K562 (cell line): ENCODE results near the gene BEST2. TPM values are rescaled to one million over a fixed set of nuclear protein-coding genes. Genes with fewer than 3 reads are reported as not detected.

ENCODE experiments used
- BHLHE40 ChIP-seq: IDR thresholded peaks from 2 replicates; pipeline ENCODE4 v1.6.1; 2011; ENCODE audit warnings: low read length, improper control_type of control experiment
- ESRRA ChIP-seq: fragments of 450-650 bp; IDR thresholded peaks from 2 replicates; pipeline ENCODE4 v1.6.1; 2014; ENCODE audit warnings: low read depth, mild to moderate bottlenecking, moderate library complexity, borderline replicate concordance
- RBM14 ChIP-seq: fragments of 200-400 bp; formaldehyde crosslinking; IDR thresholded peaks from 2 replicates; pipeline ENCODE4 v1.6.1; 2018; ENCODE audit warnings: low read depth, mild to moderate bottlenecking, low read length, moderate library complexity, borderline replicate concordance; ENCODE audit not compliant: insufficient read depth
- SAP30 ChIP-seq: fragments of 200-600 bp; sonication (generic); IDR thresholded peaks from 2 replicates; pipeline ENCODE4 v1.6.1; 2012; ENCODE audit warnings: borderline replicate concordance, low read depth, mild to moderate bottlenecking, moderate library complexity, low read length, control low read depth, inconsistent platforms; ENCODE audit not compliant: insufficient read depth, poor library complexity, severe bottlenecking
- ZNF133 ChIP-seq: fragments of 250-450 bp; sonication (Bioruptor Pico); IDR thresholded peaks from 2 replicates; pipeline ENCODE4 v1.4.0; 2020; ENCODE audit warnings: mild to moderate bottlenecking
- ZNF175 ChIP-seq: fragments of 200-800 bp; sonication (Bioruptor generic); IDR thresholded peaks from 2 replicates; pipeline ENCODE4 v1.6.1; 2016; ENCODE audit warnings: low read depth, mild to moderate bottlenecking, missing genetic modification characterization, missing compliant biosample characterization
- ZNF311 ChIP-seq: fragments of 250-450 bp; sonication (Bioruptor Pico); IDR thresholded peaks from 2 replicates; pipeline ENCODE4 v1.4.0; 2020; ENCODE audit warnings: mild to moderate bottlenecking, moderate library complexity
- polyA plus RNA-seq, 8 experiments: library from polyadenylated mRNA; depleted of rRNA in 4 of 8; stranded (reverse) in 5 of 8; unstranded in 3 of 8; fragments of >200 nt; fragmentation: Nextera tagmentation in 2 of 8; fragmentation: Illumina TruSeq in 1 of 8; extraction: Ambion mirVana in 2 of 8; extraction: Trizol in 1 of 8; gene quantifications; 2 replicates each; pipeline versions ENCODE4 v1.2.1 to v1.2.3, GENCODE V29; 2011 to 2014; ENCODE audit warnings: inconsistent platforms in 1 of 8, missing spikeins in 1 of 8
- total RNA-seq, 7 experiments: library from RNA; depleted of rRNA in 6 of 7; stranded (reverse); fragments of >200 nt in 6 of 7; fragmentation: Illumina TruSeq in 2 of 7; extraction: Trizol in 2 of 7; gene quantifications; 2 replicates each; pipeline versions ENCODE4 v1.2.1 to v1.2.3, GENCODE V29; 2011 to 2021; ENCODE audit warnings: low replicate concordance in 1 of 7
- TF ChIP-seq, protein P1 (sequence below): sonication (generic); formaldehyde crosslinking; IDR thresholded peaks from 2 replicates; pipeline ENCODE4 v1.8.0; 2023; ENCODE audit warnings: missing genetic modification reagents, mild to moderate bottlenecking, borderline replicate concordance
- TF ChIP-seq, protein P2 (sequence below): fragments of 450-650 bp; formaldehyde crosslinking; IDR thresholded peaks from 2 replicates; pipeline ENCODE4 v1.4.0; 2020; ENCODE audit warnings: mild to moderate bottlenecking, moderate library complexity
- TF ChIP-seq, protein P3 (sequence below): fragments of 450-650 bp; IDR thresholded peaks from 2 replicates; pipeline ENCODE4 v1.6.1; 2016
- TF ChIP-seq, protein P4 (sequence below): fragments of 450-650 bp; IDR thresholded peaks from 2 replicates; pipeline ENCODE4 v1.6.1; 2017; ENCODE audit warnings: antibody characterized with exemption, mild to moderate bottlenecking
- TF ChIP-seq, protein P5 (sequence below): fragments of 250-450 bp; sonication (Bioruptor Pico); IDR thresholded peaks from 2 replicates; pipeline ENCODE4 v1.8.0; 2021; ENCODE audit warnings: borderline replicate concordance, mild to moderate bottlenecking, moderate library complexity; ENCODE audit not compliant: poor library complexity, severe bottlenecking

Gene BEST2
- total and polyA plus RNA-seq, 9 of the 15 experiments (the other 6 are each of a cell fraction or from before 2014, with no cell fraction given), result not detected

DNA sequence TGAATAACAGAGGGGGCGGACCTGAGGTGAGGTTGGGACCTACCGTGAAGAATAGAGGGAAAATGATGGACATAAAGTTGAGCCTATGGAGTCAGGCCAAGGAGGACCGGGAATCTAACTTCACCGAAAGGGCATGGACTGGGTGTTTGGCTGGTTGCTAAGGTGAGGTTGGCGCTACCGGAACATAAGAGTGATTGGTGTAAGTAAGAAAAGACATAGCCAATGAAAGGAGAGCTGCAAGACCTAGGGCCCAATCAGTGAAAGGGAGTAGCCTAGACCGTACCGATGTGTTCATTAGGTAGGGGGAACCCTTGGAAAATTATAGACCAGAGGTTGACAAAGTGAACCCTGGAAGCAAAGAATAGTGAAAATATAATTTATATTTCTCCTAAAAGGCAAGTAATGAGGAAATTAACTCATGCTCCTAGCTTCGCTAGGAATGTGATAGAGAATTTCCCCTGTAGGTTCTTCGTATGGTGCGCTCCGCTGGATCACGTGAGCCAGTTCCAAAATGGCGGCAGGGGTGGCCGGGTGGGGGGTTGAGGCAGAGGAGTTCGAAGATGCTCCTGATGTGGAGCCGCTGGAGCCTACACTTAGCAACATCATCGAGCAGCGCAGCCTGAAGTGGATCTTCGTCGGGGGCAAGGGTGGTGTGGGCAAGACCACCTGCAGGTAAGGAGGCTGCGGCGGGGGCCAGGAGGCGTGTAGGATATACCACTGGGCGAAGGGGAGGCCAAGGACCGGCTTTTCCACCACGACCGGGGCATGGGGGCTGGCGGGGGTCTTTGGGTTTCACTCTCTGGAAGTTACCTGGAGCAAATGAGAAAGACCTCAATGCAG, 14.4 kb upstream of the BEST2 start, which contains the start of gene GET3 (continued):
- TF ChIP-seq, protein P1, sequence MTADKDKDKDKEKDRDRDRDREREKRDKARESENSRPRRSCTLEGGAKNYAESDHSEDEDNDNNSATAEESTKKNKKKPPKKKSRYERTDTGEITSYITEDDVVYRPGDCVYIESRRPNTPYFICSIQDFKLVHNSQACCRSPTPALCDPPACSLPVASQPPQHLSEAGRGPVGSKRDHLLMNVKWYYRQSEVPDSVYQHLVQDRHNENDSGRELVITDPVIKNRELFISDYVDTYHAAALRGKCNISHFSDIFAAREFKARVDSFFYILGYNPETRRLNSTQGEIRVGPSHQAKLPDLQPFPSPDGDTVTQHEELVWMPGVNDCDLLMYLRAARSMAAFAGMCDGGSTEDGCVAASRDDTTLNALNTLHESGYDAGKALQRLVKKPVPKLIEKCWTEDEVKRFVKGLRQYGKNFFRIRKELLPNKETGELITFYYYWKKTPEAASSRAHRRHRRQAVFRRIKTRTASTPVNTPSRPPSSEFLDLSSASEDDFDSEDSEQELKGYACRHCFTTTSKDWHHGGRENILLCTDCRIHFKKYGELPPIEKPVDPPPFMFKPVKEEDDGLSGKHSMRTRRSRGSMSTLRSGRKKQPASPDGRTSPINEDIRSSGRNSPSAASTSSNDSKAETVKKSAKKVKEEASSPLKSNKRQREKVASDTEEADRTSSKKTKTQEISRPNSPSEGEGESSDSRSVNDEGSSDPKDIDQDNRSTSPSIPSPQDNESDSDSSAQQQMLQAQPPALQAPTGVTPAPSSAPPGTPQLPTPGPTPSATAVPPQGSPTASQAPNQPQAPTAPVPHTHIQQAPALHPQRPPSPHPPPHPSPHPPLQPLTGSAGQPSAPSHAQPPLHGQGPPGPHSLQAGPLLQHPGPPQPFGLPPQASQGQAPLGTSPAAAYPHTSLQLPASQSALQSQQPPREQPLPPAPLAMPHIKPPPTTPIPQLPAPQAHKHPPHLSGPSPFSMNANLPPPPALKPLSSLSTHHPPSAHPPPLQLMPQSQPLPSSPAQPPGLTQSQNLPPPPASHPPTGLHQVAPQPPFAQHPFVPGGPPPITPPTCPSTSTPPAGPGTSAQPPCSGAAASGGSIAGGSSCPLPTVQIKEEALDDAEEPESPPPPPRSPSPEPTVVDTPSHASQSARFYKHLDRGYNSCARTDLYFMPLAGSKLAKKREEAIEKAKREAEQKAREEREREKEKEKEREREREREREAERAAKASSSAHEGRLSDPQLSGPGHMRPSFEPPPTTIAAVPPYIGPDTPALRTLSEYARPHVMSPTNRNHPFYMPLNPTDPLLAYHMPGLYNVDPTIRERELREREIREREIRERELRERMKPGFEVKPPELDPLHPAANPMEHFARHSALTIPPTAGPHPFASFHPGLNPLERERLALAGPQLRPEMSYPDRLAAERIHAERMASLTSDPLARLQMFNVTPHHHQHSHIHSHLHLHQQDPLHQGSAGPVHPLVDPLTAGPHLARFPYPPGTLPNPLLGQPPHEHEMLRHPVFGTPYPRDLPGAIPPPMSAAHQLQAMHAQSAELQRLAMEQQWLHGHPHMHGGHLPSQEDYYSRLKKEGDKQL (CRISPR knock-in tag), result no peak
- no peak for TF ChIP-seq ZNF175 (CRISPR knock-in tag)
- peak; percentile 98 for TF ChIP-seq BHLHE40
- TF ChIP-seq RBM14, result no peak
- TF ChIP-seq, protein P2, sequence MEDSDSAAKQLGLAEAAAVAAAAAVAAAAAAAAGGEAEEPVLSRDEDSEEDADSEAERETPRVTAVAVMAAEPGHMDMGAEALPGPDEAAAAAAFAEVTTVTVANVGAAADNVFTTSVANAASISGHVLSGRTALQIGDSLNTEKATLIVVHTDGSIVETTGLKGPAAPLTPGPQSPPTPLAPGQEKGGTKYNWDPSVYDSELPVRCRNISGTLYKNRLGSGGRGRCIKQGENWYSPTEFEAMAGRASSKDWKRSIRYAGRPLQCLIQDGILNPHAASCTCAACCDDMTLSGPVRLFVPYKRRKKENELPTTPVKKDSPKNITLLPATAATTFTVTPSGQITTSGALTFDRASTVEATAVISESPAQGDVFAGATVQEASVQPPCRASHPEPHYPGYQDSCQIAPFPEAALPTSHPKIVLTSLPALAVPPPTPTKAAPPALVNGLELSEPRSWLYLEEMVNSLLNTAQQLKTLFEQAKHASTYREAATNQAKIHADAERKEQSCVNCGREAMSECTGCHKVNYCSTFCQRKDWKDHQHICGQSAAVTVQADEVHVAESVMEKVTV (CRISPR knock-in tag), result no peak
- TF ChIP-seq, protein P3, sequence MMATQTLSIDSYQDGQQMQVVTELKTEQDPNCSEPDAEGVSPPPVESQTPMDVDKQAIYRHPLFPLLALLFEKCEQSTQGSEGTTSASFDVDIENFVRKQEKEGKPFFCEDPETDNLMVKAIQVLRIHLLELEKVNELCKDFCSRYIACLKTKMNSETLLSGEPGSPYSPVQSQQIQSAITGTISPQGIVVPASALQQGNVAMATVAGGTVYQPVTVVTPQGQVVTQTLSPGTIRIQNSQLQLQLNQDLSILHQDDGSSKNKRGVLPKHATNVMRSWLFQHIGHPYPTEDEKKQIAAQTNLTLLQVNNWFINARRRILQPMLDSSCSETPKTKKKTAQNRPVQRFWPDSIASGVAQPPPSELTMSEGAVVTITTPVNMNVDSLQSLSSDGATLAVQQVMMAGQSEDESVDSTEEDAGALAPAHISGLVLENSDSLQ, result peak; percentile 99
- no peak; the same call in 1 of the 2 replicates for TF ChIP-seq ESRRA
- TF ChIP-seq, protein P4, sequence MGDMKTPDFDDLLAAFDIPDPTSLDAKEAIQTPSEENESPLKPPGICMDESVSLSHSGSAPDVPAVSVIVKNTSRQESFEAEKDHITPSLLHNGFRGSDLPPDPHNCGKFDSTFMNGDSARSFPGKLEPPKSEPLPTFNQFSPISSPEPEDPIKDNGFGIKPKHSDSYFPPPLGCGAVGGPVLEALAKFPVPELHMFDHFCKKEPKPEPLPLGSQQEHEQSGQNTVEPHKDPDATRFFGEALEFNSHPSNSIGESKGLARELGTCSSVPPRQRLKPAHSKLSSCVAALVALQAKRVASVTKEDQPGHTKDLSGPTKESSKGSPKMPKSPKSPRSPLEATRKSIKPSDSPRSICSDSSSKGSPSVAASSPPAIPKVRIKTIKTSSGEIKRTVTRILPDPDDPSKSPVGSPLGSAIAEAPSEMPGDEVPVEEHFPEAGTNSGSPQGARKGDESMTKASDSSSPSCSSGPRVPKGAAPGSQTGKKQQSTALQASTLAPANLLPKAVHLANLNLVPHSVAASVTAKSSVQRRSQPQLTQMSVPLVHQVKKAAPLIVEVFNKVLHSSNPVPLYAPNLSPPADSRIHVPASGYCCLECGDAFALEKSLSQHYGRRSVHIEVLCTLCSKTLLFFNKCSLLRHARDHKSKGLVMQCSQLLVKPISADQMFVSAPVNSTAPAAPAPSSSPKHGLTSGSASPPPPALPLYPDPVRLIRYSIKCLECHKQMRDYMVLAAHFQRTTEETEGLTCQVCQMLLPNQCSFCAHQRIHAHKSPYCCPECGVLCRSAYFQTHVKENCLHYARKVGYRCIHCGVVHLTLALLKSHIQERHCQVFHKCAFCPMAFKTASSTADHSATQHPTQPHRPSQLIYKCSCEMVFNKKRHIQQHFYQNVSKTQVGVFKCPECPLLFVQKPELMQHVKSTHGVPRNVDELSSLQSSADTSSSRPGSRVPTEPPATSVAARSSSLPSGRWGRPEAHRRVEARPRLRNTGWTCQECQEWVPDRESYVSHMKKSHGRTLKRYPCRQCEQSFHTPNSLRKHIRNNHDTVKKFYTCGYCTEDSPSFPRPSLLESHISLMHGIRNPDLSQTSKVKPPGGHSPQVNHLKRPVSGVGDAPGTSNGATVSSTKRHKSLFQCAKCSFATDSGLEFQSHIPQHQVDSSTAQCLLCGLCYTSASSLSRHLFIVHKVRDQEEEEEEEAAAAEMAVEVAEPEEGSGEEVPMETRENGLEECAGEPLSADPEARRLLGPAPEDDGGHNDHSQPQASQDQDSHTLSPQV, result no peak
- TF ChIP-seq, protein P5, sequence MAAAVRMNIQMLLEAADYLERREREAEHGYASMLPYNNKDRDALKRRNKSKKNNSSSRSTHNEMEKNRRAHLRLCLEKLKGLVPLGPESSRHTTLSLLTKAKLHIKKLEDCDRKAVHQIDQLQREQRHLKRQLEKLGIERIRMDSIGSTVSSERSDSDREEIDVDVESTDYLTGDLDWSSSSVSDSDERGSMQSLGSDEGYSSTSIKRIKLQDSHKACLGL, result no peak
- TF ChIP-seq SAP30, result peak; percentile 80
- TF ChIP-seq ZNF311 (CRISPR knock-in tag), result no peak
- TF ChIP-seq ZNF133 (CRISPR knock-in tag), result no peak
